Astrocyte (in vitro differentiated cells and primary cell): ENCODE measurements around the gene RXRB.

Experiments
- CTCF ChIP-seq: IDR thresholded peaks from 2 replicates; pipeline ENCODE4 v1.5.1; 2011; ENCODE audit warnings: low read depth, mild to moderate bottlenecking, inconsistent platforms, low read length, moderate library complexity; ENCODE audit not compliant: insufficient read depth
- EZH2 ChIP-seq: IDR thresholded peaks from 2 replicates; pipeline ENCODE4 v1.6.1; 2012; ENCODE audit warnings: mild to moderate bottlenecking, low read length, inconsistent platforms; ENCODE audit not compliant: insufficient read depth

DNA sequence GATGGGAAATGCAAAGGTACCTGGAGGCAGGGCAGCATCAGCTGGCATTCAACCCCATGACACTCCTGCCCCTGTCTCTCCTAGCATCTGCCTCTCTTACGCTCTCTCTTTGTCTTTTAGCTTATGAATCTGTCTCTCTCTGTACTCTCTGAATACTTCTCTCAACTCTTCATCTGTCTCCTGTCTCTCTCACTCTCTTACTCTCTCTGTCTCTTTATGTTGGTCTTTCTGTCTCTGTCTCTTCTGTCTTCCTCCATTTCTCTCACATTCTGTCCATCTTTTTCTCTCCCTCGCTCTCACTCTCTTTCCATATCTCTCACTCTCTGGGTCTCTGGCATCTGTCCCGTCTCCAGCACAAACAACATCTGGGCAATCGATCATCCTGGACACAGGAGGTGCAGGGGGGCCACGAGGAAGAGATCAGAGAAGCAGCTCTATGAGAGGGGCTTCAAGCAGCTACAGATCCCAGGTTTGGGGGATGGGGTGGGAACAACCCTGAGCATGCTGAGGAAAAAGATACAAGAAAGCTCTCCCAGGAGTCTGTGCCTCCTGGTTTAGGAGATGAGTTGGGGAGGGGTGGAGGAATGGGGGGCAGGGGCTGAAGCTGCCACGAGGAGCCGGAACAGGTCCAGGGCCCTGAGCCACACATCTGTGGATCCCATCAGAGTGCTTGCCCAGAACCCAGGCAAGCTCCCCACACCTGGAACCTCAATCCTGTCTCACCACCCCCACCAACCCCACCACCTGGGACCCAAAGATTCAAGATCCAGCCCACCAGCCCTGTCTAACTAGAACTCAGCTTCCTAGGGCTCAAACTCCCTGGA is 10.6 kb downstream of the RXRB start:
- TF ChIP-seq CTCF (no peak), EZH2 (no peak)
